Measurements from ENCODE around the gene YIF1A. TPM values are rescaled to one million over a fixed set of nuclear protein-coding genes. Genes with fewer than 3 reads are reported as not detected.
"Not testable (repeated sequence)": the region's sequence is repeated elsewhere in the genome, so short reads cannot be mapped to it uniquely, and the experiment has no call there.

The YIF1A gene
- total and polyA plus RNA-seq, 10 donors, result 34.7 to 60.1 (median 47.9) TPM

DNA sequence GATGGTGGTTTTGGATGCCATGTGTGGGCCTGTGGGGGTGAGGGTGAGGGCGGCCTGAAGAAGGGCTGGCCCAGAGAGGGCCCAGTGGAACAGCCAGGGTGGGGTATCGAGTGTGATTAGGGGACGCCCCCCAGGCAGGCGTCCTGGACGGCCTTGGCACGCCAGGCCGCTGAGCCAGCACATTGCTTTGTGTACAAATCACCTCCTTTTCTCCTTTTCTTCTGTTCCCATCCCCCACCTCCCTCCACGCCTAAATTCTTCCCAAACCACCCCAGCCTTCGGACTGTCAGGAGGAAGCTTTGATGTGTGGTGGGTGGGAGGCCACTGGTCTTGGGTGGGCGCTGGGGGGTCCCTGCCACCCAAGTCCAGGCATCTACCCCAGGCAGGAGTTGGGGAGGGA is 35.7 kb upstream of the YIF1A start:
- no peak for TF ChIP-seq POLR2A (IDR thresholded peaks at IDR 0.05)
- TF ChIP-seq CTCF (IDR thresholded peaks at IDR 0.05 in 8 of 11, conservative IDR thresholded peaks at IDR 0.05 in 3 of 11), result no peak
- no peak for TF ChIP-seq POLR2AphosphoS5 (IDR thresholded peaks at IDR 0.05)
- Histone ChIP-seq H3K36me3 (no peaks in the 10 kb centered on the region), H3K4me1 (peaks cover 16 to 53% (median 36%) of the 10 kb centered on the region in 6 donors), H3K27ac (no peak overlapping the region), H3K9me3 (no peaks in the 10 kb centered on the region), H3K27me3 (replicated peaks in 1 of 7) (no peaks in the 10 kb centered on the region), H3K4me3 (no peak overlapping the region)
- DNase-seq, result no peak
- intact Hi-C loops (cut with DNase I; ENCODE audit: low total_unique reads), result no loop called here
- WGBS, 5 donors, result 72 to 88% (median 84%) methylated on average over 10 of the region's 10 CpGs

- 93 to 100% (median 96%) methylated on average over 1 of the region's 1 CpG for WGBS, 5 donors
- H3K4me3 ChIP-seq, result no peak overlapping the region
- no peak for DNase-seq
- no peaks in the 10 kb centered on the region for H3K9me3 ChIP-seq
- peaks cover 10 to 52% (median 35%) of the 10 kb centered on the region in 6 donors for H3K4me1 ChIP-seq
- no peak overlapping the region for H3K27ac ChIP-seq
- no peaks in the 10 kb centered on the region for H3K36me3 ChIP-seq
- no peaks in the 10 kb centered on the region for H3K27me3 ChIP-seq (replicated peaks in 1 of 7)
- intact Hi-C loops (cut with DNase I; ENCODE audit: low total_unique reads), result no loop called here
- no peak for TF ChIP-seq POLR2AphosphoS5 (IDR thresholded peaks at IDR 0.05)
- TF ChIP-seq POLR2A (IDR thresholded peaks at IDR 0.05), result no peak
- TF ChIP-seq CTCF (IDR thresholded peaks at IDR 0.05 in 8 of 11, conservative IDR thresholded peaks at IDR 0.05 in 3 of 11), result no peak
Measured at GRCh38 chr11:66323684-66324083, 34.7 kb upstream of the YIF1A start.

- intact Hi-C loops (cut with DNase I; ENCODE audit: low total_unique reads), result no loop called here
- WGBS, 5 donors, result 77 to 86% (median 82%) methylated on average over 9 to 11 of the region's 11 CpGs
- Histone ChIP-seq H3K27me3 (replicated peaks in 1 of 7) (peaks cover 0 to 2% (median 0%) of the 10 kb centered on the region in 7 donors), H3K9me3 (no peaks in the 10 kb centered on the region), H3K27ac (no peak overlapping the region), H3K4me1 (peaks cover 10 to 52% (median 35%) of the 10 kb centered on the region in 6 donors), H3K4me3 (no peak overlapping the region), H3K36me3 (no peaks in the 10 kb centered on the region)
- no peak for TF ChIP-seq POLR2A (IDR thresholded peaks at IDR 0.05)
- no peak for TF ChIP-seq POLR2AphosphoS5 (IDR thresholded peaks at IDR 0.05)
- no peak for TF ChIP-seq CTCF (IDR thresholded peaks at IDR 0.05 in 8 of 11, conservative IDR thresholded peaks at IDR 0.05 in 3 of 11)
- no peak for DNase-seq
Measured at GRCh38 chr11:66322732-66323427, 33.9 kb upstream of the YIF1A start.

GRCh38 chr11:66321606-66322005 is 32.7 kb upstream of the YIF1A start:
- Histone ChIP-seq H3K9me3 (no peaks in the 10 kb centered on the region), H3K4me1 (peaks cover 13 to 52% (median 36%) of the 10 kb centered on the region in 6 donors), H3K27me3 (replicated peaks in 1 of 7) (peaks cover 0 to 14% (median 0%) of the 10 kb centered on the region in 7 donors), H3K27ac (no peak overlapping the region), H3K4me3 (no peak overlapping the region), H3K36me3 (no peaks in the 10 kb centered on the region)
- intact Hi-C loops (cut with DNase I; ENCODE audit: low total_unique reads), result no loop called here
- DNase-seq, result no peak
- TF ChIP-seq POLR2A (IDR thresholded peaks at IDR 0.05) (no peak), POLR2AphosphoS5 (IDR thresholded peaks at IDR 0.05) (no peak), CTCF (IDR thresholded peaks at IDR 0.05 in 8 of 11, conservative IDR thresholded peaks at IDR 0.05 in 3 of 11) (no peak)
- 83 to 95% (median 94%) methylated on average over 4 of the region's 4 CpGs for WGBS, 5 donors

DNA sequence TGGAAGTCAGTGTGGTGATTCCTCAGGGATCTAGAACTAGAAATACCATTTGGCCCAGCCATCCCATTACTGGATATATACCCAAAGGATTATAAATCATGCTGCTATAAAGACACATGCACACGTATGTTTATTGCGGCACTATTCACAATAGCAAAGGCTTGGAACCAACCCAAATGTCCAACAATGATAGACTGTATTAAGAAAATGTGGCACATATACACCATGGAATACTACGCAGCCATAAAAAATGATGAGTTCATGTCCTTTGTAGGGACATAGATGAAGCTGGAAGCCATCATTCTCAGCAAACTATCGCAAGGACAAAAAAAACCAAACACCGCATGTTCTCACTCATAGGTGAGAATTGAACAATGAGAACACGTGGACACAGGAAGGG is 31.8 kb upstream of the YIF1A start:
- intact Hi-C loops (cut with DNase I; ENCODE audit: low total_unique reads); H3K9me3 ChIP-seq; DNase-seq; H3K36me3 ChIP-seq; H3K4me3 ChIP-seq; H3K27ac ChIP-seq: not testable (repeated sequence)
- WGBS, 5 donors, result 84 to 92% (median 88%) methylated on average over 6 of the region's 6 CpGs
- H3K27me3 ChIP-seq (replicated peaks in 1 of 7), result peaks cover 0 to 22% (median 0%) of the 10 kb centered on the region in 7 donors
- H3K4me1 ChIP-seq, result peaks cover 13 to 52% (median 34%) of the 10 kb centered on the region in 6 donors

DNA sequence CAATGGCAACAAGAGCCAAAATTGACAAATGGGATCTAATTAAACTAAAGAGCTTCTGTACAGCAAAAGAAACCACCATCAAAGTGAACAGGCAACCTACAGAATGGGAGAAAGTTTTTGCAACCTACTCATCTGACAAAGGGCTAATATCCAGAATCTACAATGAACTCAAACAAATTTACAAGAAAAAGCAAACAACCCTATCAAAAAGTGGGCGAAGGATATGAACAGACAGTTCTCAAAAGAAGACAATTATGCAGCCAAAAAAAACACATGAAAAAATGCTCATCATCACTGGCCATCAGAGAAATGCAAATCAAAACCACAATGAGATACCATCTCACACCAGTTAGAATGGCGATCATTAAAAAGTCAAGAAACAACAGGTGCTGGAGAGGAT is 31.3 kb upstream of the YIF1A start:
- Histone ChIP-seq H3K27me3 (replicated peaks in 1 of 7) (peaks cover 0 to 26% (median 0%) of the 10 kb centered on the region in 7 donors), H3K4me1 (peaks cover 13 to 52% (median 32%) of the 10 kb centered on the region in 6 donors)
- H3K4me3 ChIP-seq; intact Hi-C loops (cut with DNase I; ENCODE audit: low total_unique reads); H3K27ac ChIP-seq; H3K36me3 ChIP-seq; H3K9me3 ChIP-seq; DNase-seq: not testable (repeated sequence)
- WGBS, 5 donors, result 85 to 95% (median 92%) methylated on average over 1 to 2 of the region's 2 CpGs
